Measurements from ENCODE around the gene GNG14. TPM values are rescaled to one million over a fixed set of nuclear protein-coding genes. Genes with fewer than 3 reads are reported as not detected.

Gene GNG14
- total and polyA plus RNA-seq, 2 experiments from 2014 or later = not detected

- Histone ChIP-seq H3F3A (replicated peaks; ENCODE audit: low read depth) (peaks cover 35% of the 10 kb centered on the region), H3K4me2 (no peak overlapping the region), H3K36me3 (ENCODE audit: insufficient read depth) (peaks cover 31% of the 10 kb centered on the region; the same call in 1 of the 2 replicates), H3K4me3 (no peak overlapping the region), H3K27ac (ENCODE audit: low read depth) (no peak overlapping the region), H3K4me1 (ENCODE audit: insufficient read depth) (no peaks in the 10 kb centered on the region), H2AFZ (no peak overlapping the region), H4K20me1 (replicated peaks; ENCODE audit: insufficient read depth) (peaks cover 13% of the 10 kb centered on the region), H3K9me2 (ENCODE audit: insufficient read depth) (no peaks in the 10 kb centered on the region), H3K27me3 (ENCODE audit: insufficient read depth) (no peaks in the 10 kb centered on the region), H3K79me2 (replicated peaks; ENCODE audit: insufficient read depth) (peaks cover 9% of the 10 kb centered on the region)
- no peak for TF ChIP-seq ZNF462 (CRISPR knock-in tag; IDR thresholded peaks at IDR 0.05)
- no peak for TF ChIP-seq CREB1 (CRISPR knock-in tag; IDR thresholded peaks at IDR 0.05; ENCODE audit: low read depth)
- no peak for TF ChIP-seq STAT1 (IDR thresholded peaks at IDR 0.05; ENCODE audit: unreplicated experiment)
- no peak for TF ChIP-seq POLR2AphosphoS5 (IDR thresholded peaks at IDR 0.05; ENCODE audit: low read depth)
- peak; percentile 84 to 92 for TF ChIP-seq CTCF (conservative IDR thresholded peaks at IDR 0.05; ENCODE audit: low read depth in 2 of 2)
- no peak for TF ChIP-seq ZNF331 (CRISPR knock-in tag; IDR thresholded peaks at IDR 0.05; ENCODE audit: low read depth)
- no peak overlapping the region for H3K4me3 Mint-ChIP-seq
- H3K4me1 Mint-ChIP-seq = peaks cover 2% of the 10 kb centered on the region
- ATAC-seq = peak; percentile 61
- H3K27ac Mint-ChIP-seq = peak overlapping the region; percentile 77
- peaks cover 33% of the 10 kb centered on the region for H3K27me3 Mint-ChIP-seq (ENCODE audit: insufficient read depth, low read depth, poor library complexity)
- H3K9me3 Mint-ChIP-seq = peaks cover 4% of the 10 kb centered on the region; the same call in 2 of the 3 replicates
- H3K36me3 Mint-ChIP-seq (ENCODE audit: low read depth) = peaks cover 82% of the 10 kb centered on the region
- peak; percentile 96 for DNase-seq (ENCODE audit: low spot score)
Observed at GRCh38 chr19:12676384-12676792, 11.4 kb upstream of the GNG14 start.

All from GM23338 (cell line).